Measurements from ENCODE around the gene MAP2K5.

DNA sequence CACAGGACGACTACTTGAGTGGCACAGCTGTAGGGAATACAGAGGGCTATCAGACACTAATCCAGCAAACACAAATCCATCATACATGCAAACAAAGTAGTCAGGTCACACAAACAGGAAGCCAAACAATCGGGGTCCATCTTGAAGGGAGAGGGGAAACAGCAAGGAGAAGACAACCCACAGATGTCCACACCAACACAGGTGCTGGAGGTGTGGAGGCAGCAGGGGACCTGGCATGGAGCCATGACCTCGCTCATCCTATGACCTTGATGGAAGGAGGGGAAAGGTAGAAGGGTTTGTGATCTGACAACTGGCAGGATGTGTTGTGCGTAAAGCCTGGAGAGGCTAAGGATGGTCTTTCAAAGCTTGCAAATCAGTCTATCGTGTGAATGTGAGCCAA lies 242.9 kb downstream of the MAP2K5 start:
- TF ChIP-seq POLR2A (IDR thresholded peaks at IDR 0.05): no peak
- TF ChIP-seq, protein P1, sequence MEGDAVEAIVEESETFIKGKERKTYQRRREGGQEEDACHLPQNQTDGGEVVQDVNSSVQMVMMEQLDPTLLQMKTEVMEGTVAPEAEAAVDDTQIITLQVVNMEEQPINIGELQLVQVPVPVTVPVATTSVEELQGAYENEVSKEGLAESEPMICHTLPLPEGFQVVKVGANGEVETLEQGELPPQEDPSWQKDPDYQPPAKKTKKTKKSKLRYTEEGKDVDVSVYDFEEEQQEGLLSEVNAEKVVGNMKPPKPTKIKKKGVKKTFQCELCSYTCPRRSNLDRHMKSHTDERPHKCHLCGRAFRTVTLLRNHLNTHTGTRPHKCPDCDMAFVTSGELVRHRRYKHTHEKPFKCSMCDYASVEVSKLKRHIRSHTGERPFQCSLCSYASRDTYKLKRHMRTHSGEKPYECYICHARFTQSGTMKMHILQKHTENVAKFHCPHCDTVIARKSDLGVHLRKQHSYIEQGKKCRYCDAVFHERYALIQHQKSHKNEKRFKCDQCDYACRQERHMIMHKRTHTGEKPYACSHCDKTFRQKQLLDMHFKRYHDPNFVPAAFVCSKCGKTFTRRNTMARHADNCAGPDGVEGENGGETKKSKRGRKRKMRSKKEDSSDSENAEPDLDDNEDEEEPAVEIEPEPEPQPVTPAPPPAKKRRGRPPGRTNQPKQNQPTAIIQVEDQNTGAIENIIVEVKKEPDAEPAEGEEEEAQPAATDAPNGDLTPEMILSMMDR (IDR thresholded peaks at IDR 0.05): no peak
